LNCaP clone FGC (cell line): ENCODE measurements around the gene OR52W1.

Experiments used
- DNase-seq: peaks from one replicate; pipeline ENCODE4 v3.0.0-alpha.2; 2011; ENCODE audit warnings: low read depth
- H3K4me3 ChIP-seq: 2 replicates; pipeline ENCODE4 v1.5.1; 2011; ENCODE audit warnings: mild to moderate bottlenecking, low read depth, low read length, control low read depth
- TF ChIP-seq, protein P1 (sequence below): IDR thresholded peaks from 2 replicates; pipeline ENCODE4 v1.5.1; 2012; ENCODE audit warnings: mild to moderate bottlenecking; ENCODE audit not compliant: control insufficient read depth, insufficient read depth; ENCODE audit errors: extremely low read depth

The OR52W1 gene

DNA sequence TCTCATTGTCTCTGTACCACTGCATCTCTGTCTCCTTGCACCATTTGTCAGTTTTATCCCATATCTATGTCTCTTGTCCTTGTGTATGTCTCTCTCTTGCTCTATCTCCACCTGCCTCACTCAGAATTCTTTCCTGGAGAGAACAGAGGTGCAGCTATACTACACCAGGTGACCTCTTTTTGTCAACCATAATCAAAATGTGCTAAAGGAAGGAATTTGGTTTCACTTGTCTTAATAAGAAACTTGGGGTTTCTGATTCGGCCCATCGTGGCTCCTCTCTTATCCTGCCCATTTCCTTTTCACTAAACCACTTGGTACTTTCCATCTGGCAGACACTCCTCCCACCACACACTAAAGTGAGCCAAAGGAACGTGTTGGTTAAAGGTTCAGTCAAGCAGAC, 4.3 kb downstream of the OR52W1 start:
- TF ChIP-seq, protein P1, sequence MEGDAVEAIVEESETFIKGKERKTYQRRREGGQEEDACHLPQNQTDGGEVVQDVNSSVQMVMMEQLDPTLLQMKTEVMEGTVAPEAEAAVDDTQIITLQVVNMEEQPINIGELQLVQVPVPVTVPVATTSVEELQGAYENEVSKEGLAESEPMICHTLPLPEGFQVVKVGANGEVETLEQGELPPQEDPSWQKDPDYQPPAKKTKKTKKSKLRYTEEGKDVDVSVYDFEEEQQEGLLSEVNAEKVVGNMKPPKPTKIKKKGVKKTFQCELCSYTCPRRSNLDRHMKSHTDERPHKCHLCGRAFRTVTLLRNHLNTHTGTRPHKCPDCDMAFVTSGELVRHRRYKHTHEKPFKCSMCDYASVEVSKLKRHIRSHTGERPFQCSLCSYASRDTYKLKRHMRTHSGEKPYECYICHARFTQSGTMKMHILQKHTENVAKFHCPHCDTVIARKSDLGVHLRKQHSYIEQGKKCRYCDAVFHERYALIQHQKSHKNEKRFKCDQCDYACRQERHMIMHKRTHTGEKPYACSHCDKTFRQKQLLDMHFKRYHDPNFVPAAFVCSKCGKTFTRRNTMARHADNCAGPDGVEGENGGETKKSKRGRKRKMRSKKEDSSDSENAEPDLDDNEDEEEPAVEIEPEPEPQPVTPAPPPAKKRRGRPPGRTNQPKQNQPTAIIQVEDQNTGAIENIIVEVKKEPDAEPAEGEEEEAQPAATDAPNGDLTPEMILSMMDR, result no peak
- DNase-seq, result no peak

DNA sequence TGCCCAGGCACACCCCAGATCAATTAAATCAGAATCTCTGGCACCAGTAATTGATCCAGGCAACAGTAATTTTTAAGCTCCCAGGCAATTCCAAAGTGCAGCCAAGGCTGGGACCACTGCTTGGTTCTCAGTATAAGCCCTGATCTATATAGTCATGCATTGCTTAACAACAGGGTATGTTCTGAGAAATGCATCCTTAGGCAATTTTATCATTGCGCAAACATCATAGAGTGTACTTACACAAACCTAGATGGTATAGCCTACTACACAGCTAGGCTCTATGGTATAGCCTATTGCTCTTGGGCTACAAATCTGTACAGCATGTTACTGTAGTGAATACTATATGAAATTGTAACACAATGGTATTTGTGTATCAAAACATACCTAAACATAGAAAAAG, 5.7 kb downstream of the OR52W1 start:
- H3K4me3 ChIP-seq, result no peak overlapping the region
- DNase-seq, result no peak
- TF ChIP-seq, protein P1, result no peak

More for the DNA sequence above, 4.3 kb downstream of the OR52W1 start:
- no peak overlapping the region for H3K4me3 ChIP-seq

DNA sequence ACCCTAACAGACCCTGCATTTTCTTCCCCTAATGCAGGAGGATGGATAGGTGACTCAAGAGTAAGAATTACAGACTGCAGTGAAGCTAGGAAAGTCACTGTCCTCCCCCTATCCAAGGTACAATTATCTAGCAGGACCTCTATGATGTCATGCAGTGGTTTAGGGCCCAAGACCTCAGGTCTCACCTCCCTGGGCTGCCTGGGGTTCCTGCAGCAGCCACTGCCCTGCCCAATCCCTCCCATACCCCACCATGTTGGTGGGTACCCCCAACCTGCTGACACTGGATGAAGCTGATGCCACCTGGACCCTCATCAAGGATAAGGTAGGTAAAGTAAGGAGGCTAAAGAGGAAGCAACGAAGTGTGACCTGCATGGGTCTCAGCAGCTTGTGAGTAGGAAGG, 6.3 kb downstream of the OR52W1 start, which contains the start of gene C11orf42:
Gene C11orf42, plus strand, starts transcription at position 192 of the 400 bp plus-strand sequence. Its CDS starts 59 bp downstream, at position 251.
- no peak for DNase-seq
- TF ChIP-seq, protein P1, result no peak
- H3K4me3 ChIP-seq, result no peak within 1 kb of the TSS

DNA sequence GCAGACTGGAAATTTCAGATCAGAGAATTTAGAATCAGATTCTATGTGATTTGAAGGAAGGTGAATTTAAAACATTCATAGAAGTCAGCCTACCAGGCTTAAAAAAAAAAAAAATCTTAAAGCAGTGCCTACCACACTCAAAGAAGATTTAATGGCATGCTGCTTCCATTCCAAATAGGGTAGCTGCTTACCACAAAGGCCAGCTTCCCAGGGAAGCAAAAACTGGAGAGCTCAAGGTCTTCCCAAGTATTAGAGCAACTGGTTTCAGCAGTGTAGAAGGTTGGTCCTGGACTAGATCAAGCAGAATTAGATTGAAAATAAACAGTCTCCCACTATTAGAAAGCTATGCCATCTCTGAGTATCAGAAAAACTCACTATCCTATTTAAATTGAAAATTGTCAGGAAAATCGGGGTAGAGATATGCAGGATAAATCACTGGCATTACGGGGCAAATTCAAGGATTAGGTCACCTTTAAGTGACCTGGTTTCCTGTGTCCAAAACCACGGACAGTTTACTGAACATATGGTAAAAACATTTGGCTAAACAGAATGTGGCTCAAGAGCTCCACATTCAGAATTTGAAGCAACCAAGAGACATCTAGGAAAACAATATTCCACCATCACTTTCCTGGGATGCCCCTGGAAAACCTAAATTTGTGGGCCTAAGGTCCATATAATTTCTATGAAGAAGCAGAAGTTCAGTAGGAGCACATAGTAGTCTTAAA, 7.6 kb downstream of the OR52W1 start:
- DNase-seq, result no peak
- TF ChIP-seq, protein P1, result no peak
- no peak overlapping the region for H3K4me3 ChIP-seq

DNA sequence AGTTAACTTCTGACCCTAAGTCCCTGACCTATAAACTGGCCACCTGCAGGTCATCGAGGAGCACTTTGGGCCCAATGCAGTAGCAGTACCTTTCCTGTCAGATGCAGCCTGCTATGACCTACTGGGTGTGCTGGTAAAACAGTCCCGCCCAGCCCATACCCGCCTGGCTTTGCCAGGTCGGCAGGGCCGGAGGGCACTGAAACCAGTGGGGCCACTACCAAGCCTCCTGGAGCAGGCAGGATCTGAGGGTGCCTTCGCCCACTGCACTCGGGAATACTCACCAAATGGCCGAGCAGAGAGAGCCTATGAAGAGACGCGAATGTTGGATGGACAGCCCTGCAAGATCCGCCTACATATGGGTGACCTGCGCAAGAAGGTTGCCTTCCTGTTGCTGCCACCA, 10.8 kb downstream of the OR52W1 start:
- no peak for DNase-seq
- TF ChIP-seq, protein P1, result no peak
- H3K4me3 ChIP-seq, result no peak overlapping the region

DNA sequence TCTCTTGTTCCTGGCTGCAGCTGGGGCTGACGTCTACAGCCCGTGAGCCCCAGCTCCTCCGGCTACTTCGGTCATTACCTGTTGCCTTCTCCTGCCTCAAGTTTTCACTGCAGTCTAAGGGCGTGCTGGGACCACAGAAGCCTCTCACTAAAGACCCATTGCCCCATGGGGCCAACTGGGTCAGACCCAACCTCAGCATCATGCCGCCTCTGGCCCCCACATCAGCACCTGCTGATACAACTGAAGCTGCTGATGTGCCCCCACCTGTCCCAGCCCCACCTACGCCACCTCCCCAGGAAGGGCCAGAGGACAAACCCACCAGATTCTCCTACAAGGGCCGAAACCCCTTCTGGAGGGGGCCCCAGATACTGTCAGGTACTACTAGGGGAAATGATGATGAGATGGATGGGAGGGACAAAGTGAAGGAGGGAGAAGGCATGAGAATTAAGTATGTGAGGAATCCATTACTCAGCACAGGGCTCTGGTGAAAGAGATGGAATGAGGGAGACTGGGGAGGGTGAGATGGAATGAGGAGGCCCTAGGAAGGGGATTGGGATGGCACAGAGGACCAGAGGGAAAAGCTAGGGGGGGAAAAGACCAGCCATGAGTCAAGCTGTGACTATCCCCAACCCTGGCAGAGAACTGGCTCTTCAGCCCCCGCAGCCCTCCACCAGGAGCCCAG, 11.4 kb downstream of the OR52W1 start:
- H3K4me3 ChIP-seq, result no peak overlapping the region
- TF ChIP-seq, protein P1, result no peak
- no peak for DNase-seq
